ENCODE results near the gene TMUB2. TPM values are rescaled to one million over a fixed set of nuclear protein-coding genes. Genes with fewer than 3 reads are reported as not detected.
A peak's percentile ranks its signal among the peaks of the same experiment; 100 is the strongest.

TMUB2 gene
- total and polyA plus RNA-seq, 9 of the 15 experiments (the other 6 are each of a cell fraction or from before 2014, with no cell fraction given) = 4.1 to 29.8 (median 16.3) TPM

DNA sequence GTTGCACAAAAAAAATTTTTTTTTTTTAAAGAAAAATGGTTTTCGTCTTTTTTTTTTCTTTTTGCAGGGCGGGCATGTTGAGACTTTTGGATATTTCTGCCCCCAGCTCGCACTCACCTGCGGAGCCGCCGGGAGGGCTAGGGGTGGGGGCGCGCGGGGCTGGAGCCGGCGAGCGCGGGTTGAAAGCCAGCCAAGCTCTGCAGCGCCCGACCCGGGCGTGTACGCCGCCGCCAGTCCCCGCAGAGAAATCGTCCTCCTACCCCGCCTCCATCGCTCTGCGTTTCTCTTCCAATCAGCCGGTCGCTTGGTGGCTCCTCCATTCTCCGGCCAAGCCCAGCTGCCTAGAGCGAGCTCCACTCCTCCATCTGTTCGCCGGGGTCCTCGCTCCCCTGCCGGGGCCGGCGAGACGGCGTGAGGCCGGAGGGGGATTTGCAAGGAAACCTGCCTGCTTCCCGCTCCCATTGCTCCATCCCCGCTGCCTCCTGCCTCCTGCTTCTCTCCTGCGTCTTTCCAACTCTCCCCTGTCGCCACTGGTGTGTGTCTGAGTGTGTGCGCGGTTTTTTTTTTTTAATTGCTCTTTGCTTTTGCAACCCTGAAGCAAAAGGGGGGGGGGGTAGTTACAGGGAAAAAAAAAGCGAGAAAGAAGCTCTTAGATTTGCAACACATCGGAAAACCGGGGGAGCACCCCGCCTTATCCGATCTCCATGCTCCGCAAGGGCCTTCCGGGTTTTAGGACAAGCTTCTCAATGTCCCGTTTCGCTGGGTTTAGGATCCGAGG lies 34.5 kb downstream of the TMUB2 start (continued):
- TF ChIP-seq CREB5 (CRISPR knock-in tag; IDR thresholded peaks at IDR 0.05) (no peak), ZBED1 (IDR thresholded peaks at IDR 0.05) (no peak), ZEB2 (IDR thresholded peaks at IDR 0.05) (no peak), MYBL2 (IDR thresholded peaks at IDR 0.05; ENCODE audit: low read depth) (no peak), MYBL2 (CRISPR knock-in tag; IDR thresholded peaks at IDR 0.05; ENCODE audit: borderline replicate concordance) (no peak), HMBOX1 (IDR thresholded peaks at IDR 0.05) (no peak), ZFX (CRISPR knock-in tag; IDR thresholded peaks at IDR 0.05) (no peak), ZNF740 (CRISPR knock-in tag; IDR thresholded peaks at IDR 0.05) (peak; percentile 70), ZNF740 (tag; IDR thresholded peaks at IDR 0.05) (peak in 1 of 2 experiments; percentile 81; a peak in 2 of 4 replicates), ZNF184 (CRISPR knock-in tag; IDR thresholded peaks at IDR 0.05) (peak; percentile 99), ILF3 (IDR thresholded peaks at IDR 0.05; ENCODE audit: borderline replicate concordance) (no peak), HMGXB4 (CRISPR knock-in tag; IDR thresholded peaks at IDR 0.05) (no peak), TRIM24 (IDR thresholded peaks at IDR 0.05) (peak in 1 of 2 experiments; percentile 9; a peak in 1 of 4 replicates), NCOA4 (IDR thresholded peaks at IDR 0.05; ENCODE audit: partially characterized antibody) (no peak), ETV6 (IDR thresholded peaks at IDR 0.05; ENCODE audit: borderline replicate concordance in 1 of 2, low read depth in 2 of 2, low read length in 1 of 2) (no peak), ETV6 (CRISPR knock-in tag; IDR thresholded peaks at IDR 0.05; ENCODE audit: borderline replicate concordance) (no peak), ZNF282 (CRISPR knock-in tag; IDR thresholded peaks at IDR 0.05) (no peak), NFIC (IDR thresholded peaks at IDR 0.05) (peak; percentile 65), BMI1 (IDR thresholded peaks at IDR 0.05; ENCODE audit: low read length) (no peak), PPARD (CRISPR knock-in tag; IDR thresholded peaks at IDR 0.05) (no peak)
- TF ChIP-seq, protein P1, sequence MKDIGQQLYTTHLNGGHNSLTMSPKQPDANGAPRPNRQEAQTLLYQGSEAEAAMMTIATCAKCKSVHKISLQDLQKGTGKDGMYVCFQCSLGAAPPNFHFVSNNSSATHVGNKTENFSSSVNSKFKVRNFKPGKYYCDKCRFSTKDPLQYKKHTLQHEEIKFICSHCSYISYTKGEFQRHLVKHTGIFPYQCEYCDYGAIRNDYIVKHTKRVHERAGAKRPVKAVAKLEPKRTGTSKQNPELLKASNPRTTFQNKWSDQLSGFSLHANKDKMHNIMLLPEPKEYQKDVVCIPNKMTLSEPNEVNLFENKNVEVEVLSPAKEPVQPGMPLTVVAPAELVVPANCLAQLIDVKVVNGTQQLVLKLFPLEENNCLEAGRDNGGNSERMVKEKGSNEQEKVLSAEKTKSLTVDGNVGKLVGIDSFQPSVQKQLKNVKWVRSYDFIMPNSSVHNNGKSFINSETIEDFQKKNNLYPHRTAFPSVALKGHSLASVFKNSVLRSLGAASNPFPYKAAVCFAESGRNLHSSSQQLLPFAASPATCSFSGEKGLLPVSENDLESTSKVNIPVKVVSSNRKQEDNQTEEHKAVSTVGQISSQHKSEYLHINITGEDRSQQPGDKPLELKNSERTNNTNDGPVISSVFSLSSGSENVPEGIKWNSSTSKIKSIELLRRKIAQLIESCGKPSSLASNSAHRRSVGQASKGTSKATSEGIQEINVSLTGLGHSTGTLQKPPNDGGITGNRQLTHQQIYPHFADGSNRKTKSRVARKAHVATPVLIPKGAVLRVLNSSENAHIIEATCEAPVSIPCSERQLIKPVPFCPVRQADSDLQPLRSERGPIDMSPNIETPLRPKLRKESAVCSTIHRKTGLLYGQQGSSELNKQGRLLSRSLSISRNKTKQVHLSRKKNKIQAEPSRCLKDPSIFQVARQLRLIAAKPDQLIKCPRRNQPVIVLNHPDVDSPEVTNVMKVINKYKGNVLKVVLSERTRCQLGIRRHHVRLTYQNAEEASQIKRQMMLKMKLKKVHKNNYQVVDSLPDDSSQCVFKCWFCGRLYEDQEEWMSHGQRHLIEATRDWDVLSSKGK (CRISPR knock-in tag; IDR thresholded peaks at IDR 0.05) = no peak

Measured in K562 (cell line).